ENCODE data around the gene STK32B.

Gene STK32B

GRCh38 chr4:5383191-5383980, 332.1 kb downstream of the STK32B start:
- Histone ChIP-seq H3K36me3 (ENCODE audit: control insufficient read depth, insufficient read depth, low read length) (no peaks in the 10 kb centered on the region), H3K4me3 (ENCODE audit: low read length) (no peak overlapping the region), H3K4me1 (ENCODE audit: control insufficient read depth, insufficient read depth, low read length) (peaks cover 10% of the 10 kb centered on the region), H3K9ac (ENCODE audit: low read length) (no peak overlapping the region), H3K9me3 (ENCODE audit: control insufficient read depth, low read length) (no peaks in the 10 kb centered on the region), H3K27me3 (ENCODE audit: control insufficient read depth, insufficient read depth, low read length) (no peaks in the 10 kb centered on the region)

GRCh38 chr4:5385741-5386311, 334.5 kb downstream of the STK32B start:
- no peaks in the 10 kb centered on the region for H3K36me3 ChIP-seq (ENCODE audit: control insufficient read depth, insufficient read depth, low read length)
- no peaks in the 10 kb centered on the region for H3K27me3 ChIP-seq (ENCODE audit: control insufficient read depth, insufficient read depth, low read length)
- no peaks in the 10 kb centered on the region for H3K9me3 ChIP-seq (ENCODE audit: control insufficient read depth, low read length)
- no peak overlapping the region for H3K4me3 ChIP-seq (ENCODE audit: low read length)
- H3K4me1 ChIP-seq (ENCODE audit: control insufficient read depth, insufficient read depth, low read length), result peaks cover 10% of the 10 kb centered on the region
- H3K9ac ChIP-seq (ENCODE audit: low read length), result no peak overlapping the region

GRCh38 chr4:5386921-5387320, 335.6 kb downstream of the STK32B start:
- Histone ChIP-seq H3K36me3 (ENCODE audit: control insufficient read depth, insufficient read depth, low read length) (no peaks in the 10 kb centered on the region), H3K27me3 (ENCODE audit: control insufficient read depth, insufficient read depth, low read length) (no peaks in the 10 kb centered on the region), H3K9me3 (ENCODE audit: control insufficient read depth, low read length) (no peaks in the 10 kb centered on the region), H3K4me3 (ENCODE audit: low read length) (no peak overlapping the region), H3K4me1 (ENCODE audit: control insufficient read depth, insufficient read depth, low read length) (peaks cover 10% of the 10 kb centered on the region), H3K9ac (ENCODE audit: low read length) (no peak overlapping the region)

- Histone ChIP-seq H3K4me1 (ENCODE audit: control insufficient read depth, insufficient read depth, low read length) (peaks cover 10% of the 10 kb centered on the region), H3K36me3 (ENCODE audit: control insufficient read depth, insufficient read depth, low read length) (no peaks in the 10 kb centered on the region), H3K9ac (ENCODE audit: low read length) (no peak overlapping the region), H3K9me3 (ENCODE audit: control insufficient read depth, low read length) (no peaks in the 10 kb centered on the region), H3K4me3 (ENCODE audit: low read length) (no peak overlapping the region), H3K27me3 (ENCODE audit: control insufficient read depth, insufficient read depth, low read length) (no peaks in the 10 kb centered on the region)
Measured at GRCh38 chr4:5387457-5387856, 336.2 kb downstream of the STK32B start.

GRCh38 chr4:5389756-5390310, 338.6 kb downstream of the STK32B start:
- Histone ChIP-seq H3K9me3 (ENCODE audit: control insufficient read depth, low read length) (no peaks in the 10 kb centered on the region), H3K9ac (ENCODE audit: low read length) (no peak overlapping the region), H3K27me3 (ENCODE audit: control insufficient read depth, insufficient read depth, low read length) (no peaks in the 10 kb centered on the region), H3K36me3 (ENCODE audit: control insufficient read depth, insufficient read depth, low read length) (no peaks in the 10 kb centered on the region), H3K4me3 (ENCODE audit: low read length) (no peak overlapping the region), H3K4me1 (ENCODE audit: control insufficient read depth, insufficient read depth, low read length) (peaks cover 8% of the 10 kb centered on the region)

GRCh38 chr4:5391492-5391891, 340.2 kb downstream of the STK32B start:
- no peaks in the 10 kb centered on the region for H3K9me3 ChIP-seq (ENCODE audit: control insufficient read depth, low read length)
- H3K4me1 ChIP-seq (ENCODE audit: control insufficient read depth, insufficient read depth, low read length), result no peaks in the 10 kb centered on the region
- H3K27me3 ChIP-seq (ENCODE audit: control insufficient read depth, insufficient read depth, low read length), result no peaks in the 10 kb centered on the region
- H3K9ac ChIP-seq (ENCODE audit: low read length), result no peak overlapping the region
- no peaks in the 10 kb centered on the region for H3K36me3 ChIP-seq (ENCODE audit: control insufficient read depth, insufficient read depth, low read length)
- H3K4me3 ChIP-seq (ENCODE audit: low read length), result no peak overlapping the region

GRCh38 chr4:5393911-5394513, 342.7 kb downstream of the STK32B start:
- H3K9me3 ChIP-seq (ENCODE audit: control insufficient read depth, low read length), result no peaks in the 10 kb centered on the region
- H3K4me1 ChIP-seq (ENCODE audit: control insufficient read depth, insufficient read depth, low read length), result no peaks in the 10 kb centered on the region
- no peaks in the 10 kb centered on the region for H3K27me3 ChIP-seq (ENCODE audit: control insufficient read depth, insufficient read depth, low read length)
- no peak overlapping the region for H3K9ac ChIP-seq (ENCODE audit: low read length)
- no peaks in the 10 kb centered on the region for H3K36me3 ChIP-seq (ENCODE audit: control insufficient read depth, insufficient read depth, low read length)
- H3K4me3 ChIP-seq (ENCODE audit: low read length), result no peak overlapping the region

- Histone ChIP-seq H3K27me3 (ENCODE audit: control insufficient read depth, insufficient read depth, low read length) (no peaks in the 10 kb centered on the region), H3K4me1 (ENCODE audit: control insufficient read depth, insufficient read depth, low read length) (no peaks in the 10 kb centered on the region), H3K9me3 (ENCODE audit: control insufficient read depth, low read length) (no peaks in the 10 kb centered on the region), H3K36me3 (ENCODE audit: control insufficient read depth, insufficient read depth, low read length) (no peaks in the 10 kb centered on the region), H3K9ac (ENCODE audit: low read length) (no peak overlapping the region), H3K4me3 (ENCODE audit: low read length) (no peak overlapping the region)
Measured at GRCh38 chr4:5395781-5396180, 344.5 kb downstream of the STK32B start.

GRCh38 chr4:5398056-5398455, 346.8 kb downstream of the STK32B start:
- H3K9ac ChIP-seq (ENCODE audit: low read length), result no peak overlapping the region
- H3K9me3 ChIP-seq (ENCODE audit: control insufficient read depth, low read length), result no peaks in the 10 kb centered on the region
- no peaks in the 10 kb centered on the region for H3K36me3 ChIP-seq (ENCODE audit: control insufficient read depth, insufficient read depth, low read length)
- H3K27me3 ChIP-seq (ENCODE audit: control insufficient read depth, insufficient read depth, low read length), result no peaks in the 10 kb centered on the region
- no peaks in the 10 kb centered on the region for H3K4me1 ChIP-seq (ENCODE audit: control insufficient read depth, insufficient read depth, low read length)
- no peak overlapping the region for H3K4me3 ChIP-seq (ENCODE audit: low read length)

- Histone ChIP-seq H3K9ac (ENCODE audit: low read length) (no peak overlapping the region), H3K4me1 (ENCODE audit: control insufficient read depth, insufficient read depth, low read length) (no peaks in the 10 kb centered on the region), H3K27me3 (ENCODE audit: control insufficient read depth, insufficient read depth, low read length) (no peaks in the 10 kb centered on the region), H3K9me3 (ENCODE audit: control insufficient read depth, low read length) (no peaks in the 10 kb centered on the region), H3K4me3 (ENCODE audit: low read length) (no peak overlapping the region), H3K36me3 (ENCODE audit: control insufficient read depth, insufficient read depth, low read length) (no peaks in the 10 kb centered on the region)
Measured at GRCh38 chr4:5399124-5399523, 347.8 kb downstream of the STK32B start.

GRCh38 chr4:5399790-5400421, 348.6 kb downstream of the STK32B start:
- Histone ChIP-seq H3K4me1 (ENCODE audit: control insufficient read depth, insufficient read depth, low read length) (no peaks in the 10 kb centered on the region), H3K9me3 (ENCODE audit: control insufficient read depth, low read length) (no peaks in the 10 kb centered on the region), H3K9ac (ENCODE audit: low read length) (no peak overlapping the region)

More at GRCh38 chr4:5399790-5400421, 348.6 kb downstream of the STK32B start:
- Histone ChIP-seq H3K27me3 (ENCODE audit: control insufficient read depth, insufficient read depth, low read length) (no peaks in the 10 kb centered on the region), H3K36me3 (ENCODE audit: control insufficient read depth, insufficient read depth, low read length) (no peaks in the 10 kb centered on the region), H3K4me3 (ENCODE audit: low read length) (no peak overlapping the region)

Measured in mucosa of stomach (tissue), 1 donor.